Measurements from ENCODE around the gene SLC25A1.

SLC25A1 gene

DNA sequence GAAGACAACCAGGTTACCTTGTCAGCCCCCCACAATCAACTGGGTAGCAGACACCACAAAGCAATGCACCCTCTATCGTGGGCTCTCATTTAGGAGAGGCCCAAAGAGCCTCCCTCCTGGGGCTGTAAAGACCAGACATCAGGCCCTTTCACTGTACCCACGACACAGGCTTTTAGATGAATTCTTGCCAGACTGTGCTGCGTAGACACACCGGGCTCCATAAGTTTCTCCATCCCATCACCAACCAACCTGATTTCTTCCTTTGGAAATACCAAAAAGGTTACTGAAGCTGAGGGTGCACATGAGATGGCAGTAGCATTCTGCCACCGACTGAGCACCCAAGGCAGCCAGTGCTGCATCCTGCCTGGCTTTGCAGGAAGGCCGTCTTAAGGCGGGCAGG is 46.4 kb upstream of the SLC25A1 start:
- no peaks in the 10 kb centered on the region for H3K4me1 ChIP-seq (ENCODE audit: low read length)

DNA sequence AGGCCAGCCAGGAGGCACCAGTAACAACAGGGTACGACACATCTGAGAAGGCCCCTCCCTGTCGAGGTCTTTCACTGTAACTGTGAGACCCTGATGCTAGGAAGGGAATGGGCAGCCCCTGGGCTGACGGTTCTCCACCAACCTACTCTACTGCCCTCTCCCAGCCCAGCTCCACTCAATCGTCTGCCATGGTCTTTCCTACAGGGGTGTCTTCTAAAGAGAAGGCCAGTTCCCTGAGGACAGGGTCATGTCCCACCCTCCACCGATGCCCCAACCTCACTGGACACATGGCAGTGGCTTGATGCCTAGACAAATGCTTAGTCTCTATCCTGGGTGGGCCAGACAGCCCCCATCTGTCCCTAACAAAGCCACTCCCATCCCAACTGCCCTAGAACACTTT is 46.0 kb upstream of the SLC25A1 start:
- no peaks in the 10 kb centered on the region for H3K36me3 ChIP-seq (replicated peaks; ENCODE audit: low read depth, low read length)
- no peak overlapping the region for H3K4me2 ChIP-seq (ENCODE audit: low read length)
- no peaks in the 10 kb centered on the region for H3K79me2 ChIP-seq (ENCODE audit: low read length)
- H3K27me3 ChIP-seq (ENCODE audit: low read depth, low read length) = no peaks in the 10 kb centered on the region
- H2AFZ ChIP-seq (ENCODE audit: low read depth, low read length) = no peak overlapping the region
- no peaks in the 10 kb centered on the region for H4K20me1 ChIP-seq (ENCODE audit: insufficient read depth, low read length)
- no peak overlapping the region for H3K9ac ChIP-seq (ENCODE audit: low read length)
- no peaks in the 10 kb centered on the region for H3K9me3 ChIP-seq (ENCODE audit: insufficient read depth, low read length)
- H3K4me1 ChIP-seq (ENCODE audit: low read length) = no peaks in the 10 kb centered on the region
- no peak for TF ChIP-seq EZH2phosphoT487 (IDR thresholded peaks at IDR 0.05; ENCODE audit: low read depth)
- TF ChIP-seq, protein P1, sequence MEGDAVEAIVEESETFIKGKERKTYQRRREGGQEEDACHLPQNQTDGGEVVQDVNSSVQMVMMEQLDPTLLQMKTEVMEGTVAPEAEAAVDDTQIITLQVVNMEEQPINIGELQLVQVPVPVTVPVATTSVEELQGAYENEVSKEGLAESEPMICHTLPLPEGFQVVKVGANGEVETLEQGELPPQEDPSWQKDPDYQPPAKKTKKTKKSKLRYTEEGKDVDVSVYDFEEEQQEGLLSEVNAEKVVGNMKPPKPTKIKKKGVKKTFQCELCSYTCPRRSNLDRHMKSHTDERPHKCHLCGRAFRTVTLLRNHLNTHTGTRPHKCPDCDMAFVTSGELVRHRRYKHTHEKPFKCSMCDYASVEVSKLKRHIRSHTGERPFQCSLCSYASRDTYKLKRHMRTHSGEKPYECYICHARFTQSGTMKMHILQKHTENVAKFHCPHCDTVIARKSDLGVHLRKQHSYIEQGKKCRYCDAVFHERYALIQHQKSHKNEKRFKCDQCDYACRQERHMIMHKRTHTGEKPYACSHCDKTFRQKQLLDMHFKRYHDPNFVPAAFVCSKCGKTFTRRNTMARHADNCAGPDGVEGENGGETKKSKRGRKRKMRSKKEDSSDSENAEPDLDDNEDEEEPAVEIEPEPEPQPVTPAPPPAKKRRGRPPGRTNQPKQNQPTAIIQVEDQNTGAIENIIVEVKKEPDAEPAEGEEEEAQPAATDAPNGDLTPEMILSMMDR (IDR thresholded peaks at IDR 0.05; ENCODE audit: low read depth, low read length) = no peak
- H3K4me3 ChIP-seq (ENCODE audit: low read length) = no peak overlapping the region
- no peak overlapping the region for H3K27ac ChIP-seq (ENCODE audit: low read length)

More for the DNA sequence above, 46.4 kb upstream of the SLC25A1 start:
- no peaks in the 10 kb centered on the region for H3K36me3 ChIP-seq (replicated peaks; ENCODE audit: low read depth, low read length)
- H3K27ac ChIP-seq (ENCODE audit: low read length) = no peak overlapping the region
- no peak overlapping the region for H2AFZ ChIP-seq (ENCODE audit: low read depth, low read length)
- TF ChIP-seq EZH2phosphoT487 (IDR thresholded peaks at IDR 0.05; ENCODE audit: low read depth) = no peak
- TF ChIP-seq, protein P1 (IDR thresholded peaks at IDR 0.05; ENCODE audit: low read depth, low read length) = no peak
- no peak overlapping the region for H3K4me2 ChIP-seq (ENCODE audit: low read length)
- H3K9me3 ChIP-seq (ENCODE audit: insufficient read depth, low read length) = no peaks in the 10 kb centered on the region
- no peak overlapping the region for H3K4me3 ChIP-seq (ENCODE audit: low read length)
- no peaks in the 10 kb centered on the region for H3K79me2 ChIP-seq (ENCODE audit: low read length)
- H3K9ac ChIP-seq (ENCODE audit: low read length) = no peak overlapping the region
- no peaks in the 10 kb centered on the region for H3K27me3 ChIP-seq (ENCODE audit: low read depth, low read length)
- H4K20me1 ChIP-seq (ENCODE audit: insufficient read depth, low read length) = no peaks in the 10 kb centered on the region

GRCh38 chr22:19223617-19224016 is 45.1 kb upstream of the SLC25A1 start:
- no peaks in the 10 kb centered on the region for H3K4me1 ChIP-seq (ENCODE audit: low read length)
- no peak overlapping the region for H3K9ac ChIP-seq (ENCODE audit: low read length)
- H3K27ac ChIP-seq (ENCODE audit: low read length) = no peak overlapping the region
- TF ChIP-seq, protein P1 (IDR thresholded peaks at IDR 0.05; ENCODE audit: low read depth, low read length) = no peak
- TF ChIP-seq EZH2phosphoT487 (IDR thresholded peaks at IDR 0.05; ENCODE audit: low read depth) = no peak
- no peak overlapping the region for H3K4me3 ChIP-seq (ENCODE audit: low read length)
- H3K27me3 ChIP-seq (ENCODE audit: low read depth, low read length) = no peaks in the 10 kb centered on the region
- H3K36me3 ChIP-seq (replicated peaks; ENCODE audit: low read depth, low read length) = no peaks in the 10 kb centered on the region
- H2AFZ ChIP-seq (ENCODE audit: low read depth, low read length) = no peak overlapping the region
- H3K79me2 ChIP-seq (ENCODE audit: low read length) = no peaks in the 10 kb centered on the region
- H3K4me2 ChIP-seq (ENCODE audit: low read length) = no peak overlapping the region
- no peaks in the 10 kb centered on the region for H4K20me1 ChIP-seq (ENCODE audit: insufficient read depth, low read length)
- H3K9me3 ChIP-seq (ENCODE audit: insufficient read depth, low read length) = no peaks in the 10 kb centered on the region

GRCh38 chr22:19223110-19223509 is 44.6 kb upstream of the SLC25A1 start:
- Histone ChIP-seq H3K9ac (ENCODE audit: low read length) (no peak overlapping the region), H3K4me3 (ENCODE audit: low read length) (no peak overlapping the region), H3K79me2 (ENCODE audit: low read length) (no peaks in the 10 kb centered on the region), H3K36me3 (replicated peaks; ENCODE audit: low read depth, low read length) (no peaks in the 10 kb centered on the region), H3K4me1 (ENCODE audit: low read length) (0 out of 2 replicates have a peak, but pooled peaks cover under 1% of the 10 kb centered on the region), H3K27me3 (ENCODE audit: low read depth, low read length) (no peaks in the 10 kb centered on the region), H3K9me3 (ENCODE audit: insufficient read depth, low read length) (no peaks in the 10 kb centered on the region), H4K20me1 (ENCODE audit: insufficient read depth, low read length) (no peaks in the 10 kb centered on the region), H3K27ac (ENCODE audit: low read length) (no peak overlapping the region), H3K4me2 (ENCODE audit: low read length) (no peak overlapping the region), H2AFZ (ENCODE audit: low read depth, low read length) (no peak overlapping the region)
- no peak for TF ChIP-seq EZH2phosphoT487 (IDR thresholded peaks at IDR 0.05; ENCODE audit: low read depth)
- TF ChIP-seq, protein P1 (IDR thresholded peaks at IDR 0.05; ENCODE audit: low read depth, low read length) = no peak
